ENCODE measurements around the gene PCLO. TPM values are rescaled to one million over a fixed set of nuclear protein-coding genes. Genes with fewer than 3 reads are reported as not detected.

PCLO gene
- total and polyA plus RNA-seq, 9 donors, result 0.31 to 3.6 (median 1.4) TPM

GRCh38 chr7:82865856-82866255 is 296.8 kb downstream of the PCLO start:
- DNase-seq, result no peak
- Histone ChIP-seq H3K36me3 (no peaks in the 10 kb centered on the region), H3K27me3 (no peaks in the 10 kb centered on the region), H3K27ac (no peak overlapping the region), H3K4me1 (ENCODE audit: insufficient read depth) (no peaks in the 10 kb centered on the region), H3K9me3 (no peaks in the 10 kb centered on the region), H3K4me3 (no peak overlapping the region)
- intact Hi-C loops (cut with DNase I), result no loop called here
- no peak for TF ChIP-seq EP300 (IDR thresholded peaks at IDR 0.05)
- TF ChIP-seq, protein P1, sequence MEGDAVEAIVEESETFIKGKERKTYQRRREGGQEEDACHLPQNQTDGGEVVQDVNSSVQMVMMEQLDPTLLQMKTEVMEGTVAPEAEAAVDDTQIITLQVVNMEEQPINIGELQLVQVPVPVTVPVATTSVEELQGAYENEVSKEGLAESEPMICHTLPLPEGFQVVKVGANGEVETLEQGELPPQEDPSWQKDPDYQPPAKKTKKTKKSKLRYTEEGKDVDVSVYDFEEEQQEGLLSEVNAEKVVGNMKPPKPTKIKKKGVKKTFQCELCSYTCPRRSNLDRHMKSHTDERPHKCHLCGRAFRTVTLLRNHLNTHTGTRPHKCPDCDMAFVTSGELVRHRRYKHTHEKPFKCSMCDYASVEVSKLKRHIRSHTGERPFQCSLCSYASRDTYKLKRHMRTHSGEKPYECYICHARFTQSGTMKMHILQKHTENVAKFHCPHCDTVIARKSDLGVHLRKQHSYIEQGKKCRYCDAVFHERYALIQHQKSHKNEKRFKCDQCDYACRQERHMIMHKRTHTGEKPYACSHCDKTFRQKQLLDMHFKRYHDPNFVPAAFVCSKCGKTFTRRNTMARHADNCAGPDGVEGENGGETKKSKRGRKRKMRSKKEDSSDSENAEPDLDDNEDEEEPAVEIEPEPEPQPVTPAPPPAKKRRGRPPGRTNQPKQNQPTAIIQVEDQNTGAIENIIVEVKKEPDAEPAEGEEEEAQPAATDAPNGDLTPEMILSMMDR (IDR thresholded peaks at IDR 0.05), result no peak
- no peak for TF ChIP-seq POLR2A (IDR thresholded peaks at IDR 0.05)
- WGBS, 3 donors, result 88 to 91% (median 90%) methylated on average over 6 of the region's 6 CpGs

DNA sequence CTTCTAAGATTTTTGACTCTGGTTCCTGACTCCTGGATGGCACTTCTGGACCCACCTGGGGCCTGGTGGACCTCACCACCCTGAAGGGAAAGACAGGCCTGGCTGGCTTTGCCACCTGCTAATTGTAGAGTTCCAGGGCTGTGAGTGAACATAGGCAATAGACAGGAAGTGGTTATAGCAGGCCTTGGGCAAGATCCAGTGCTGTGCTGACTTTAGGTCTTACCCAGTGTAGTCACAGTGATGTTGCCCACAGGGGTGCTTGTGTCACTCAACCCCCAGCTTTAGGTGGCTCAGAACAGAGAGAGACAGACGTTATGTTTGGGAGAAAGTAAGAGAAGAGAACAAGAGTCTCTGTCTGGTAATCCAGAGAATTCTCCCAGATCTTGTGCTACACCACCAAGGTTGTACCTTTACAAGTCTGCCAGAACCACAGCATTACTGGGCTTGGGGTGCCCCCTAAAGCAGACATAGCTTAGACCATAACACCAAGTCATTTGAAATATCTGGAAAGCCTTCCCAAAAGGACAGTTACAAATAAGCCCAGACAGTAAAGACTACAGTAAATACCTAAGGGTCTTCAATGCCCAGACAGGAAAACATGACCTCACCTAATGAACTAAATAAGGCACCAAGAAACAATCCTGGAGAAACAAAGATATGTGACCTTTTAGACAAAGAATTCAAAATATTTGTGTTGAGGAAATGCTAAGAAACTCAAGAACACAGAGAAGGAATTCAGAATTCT is 303.4 kb downstream of the PCLO start:
- TF ChIP-seq, protein P1 (IDR thresholded peaks at IDR 0.05), result no peak
- TF ChIP-seq EP300 (IDR thresholded peaks at IDR 0.05), result no peak
- TF ChIP-seq POLR2A (IDR thresholded peaks at IDR 0.05), result no peak
- H3K9me3 ChIP-seq, result no peaks in the 10 kb centered on the region
- no peak overlapping the region for H3K27ac ChIP-seq
- DNase-seq, result no peak
- intact Hi-C loops (cut with DNase I), result no loop called here
- H3K27me3 ChIP-seq, result no peaks in the 10 kb centered on the region
- H3K36me3 ChIP-seq, result no peaks in the 10 kb centered on the region
- 81 to 82% (median 82%) methylated on average over 1 of the region's 1 CpG for WGBS, 3 donors
- H3K4me3 ChIP-seq, result no peak overlapping the region
- no peaks in the 10 kb centered on the region for H3K4me1 ChIP-seq (ENCODE audit: insufficient read depth)

GRCh38 chr7:82851121-82851520 is 311.6 kb downstream of the PCLO start:
- no peaks in the 10 kb centered on the region for H3K9me3 ChIP-seq
- DNase-seq, result no peak
- intact Hi-C loops (cut with DNase I), result no loop called here
- H3K36me3 ChIP-seq, result no peaks in the 10 kb centered on the region
- H3K27me3 ChIP-seq, result no peaks in the 10 kb centered on the region
- TF ChIP-seq, protein P1 (IDR thresholded peaks at IDR 0.05), result no peak
- TF ChIP-seq POLR2A (IDR thresholded peaks at IDR 0.05) (no peak), EP300 (IDR thresholded peaks at IDR 0.05) (no peak)
- H3K4me1 ChIP-seq (ENCODE audit: insufficient read depth), result no peaks in the 10 kb centered on the region
- no peak overlapping the region for H3K4me3 ChIP-seq
- H3K27ac ChIP-seq, result no peak overlapping the region
- 73 to 86% (median 79%) methylated on average over 4 of the region's 4 CpGs for WGBS, 3 donors

DNA sequence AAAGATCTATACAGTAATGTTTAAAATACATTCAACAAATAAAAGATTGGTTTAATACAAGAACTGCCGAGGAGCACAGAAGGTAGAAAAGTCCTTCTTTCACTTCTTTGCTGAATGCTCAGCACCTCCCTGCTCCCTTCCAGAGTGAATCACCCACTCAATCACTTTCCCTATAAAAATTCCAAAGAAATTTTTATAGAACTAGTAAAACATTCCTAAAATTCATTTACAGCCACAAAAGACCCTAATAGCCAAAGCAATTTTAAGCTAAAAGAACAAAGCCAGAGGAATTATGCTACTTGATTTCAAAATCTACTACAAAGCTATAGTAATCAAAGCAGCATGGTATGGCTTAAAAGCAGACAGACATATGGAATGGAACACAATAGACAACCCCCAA is 320.9 kb downstream of the PCLO start:
- Histone ChIP-seq H3K27ac (no peak overlapping the region), H3K27me3 (no peaks in the 10 kb centered on the region), H3K9me3 (no peaks in the 10 kb centered on the region), H3K4me3 (no peak overlapping the region), H3K36me3 (no peaks in the 10 kb centered on the region), H3K4me1 (ENCODE audit: insufficient read depth) (no peaks in the 10 kb centered on the region)
- TF ChIP-seq POLR2A (IDR thresholded peaks at IDR 0.05), result no peak
- WGBS, 3 donors, result 95 to 97% (median 96%) methylated on average over 1 of the region's 1 CpG
- DNase-seq, result no peak
- intact Hi-C loops (cut with DNase I), result no loop called here

- Histone ChIP-seq H3K27ac (no peak overlapping the region), H3K36me3 (no peaks in the 10 kb centered on the region), H3K4me3 (no peak overlapping the region), H3K27me3 (no peaks in the 10 kb centered on the region), H3K9me3 (no peaks in the 10 kb centered on the region), H3K4me1 (ENCODE audit: insufficient read depth) (no peaks in the 10 kb centered on the region)
- intact Hi-C loops (cut with DNase I), result no loop called here
- WGBS, 3 donors, result 23 to 33% (median 26%) methylated on average over 3 of the region's 3 CpGs
- no peak for DNase-seq
- TF ChIP-seq, protein P1 (IDR thresholded peaks at IDR 0.05), result no peak
- TF ChIP-seq EP300 (IDR thresholded peaks at IDR 0.05) (no peak), POLR2A (IDR thresholded peaks at IDR 0.05) (no peak)
Measured at GRCh38 chr7:82840061-82840460, 322.6 kb downstream of the PCLO start.
